PC-9 (cell line): Measurements from ENCODE around the gene SGSH. TPM values are rescaled to one million over a fixed set of nuclear protein-coding genes. Genes with fewer than 3 reads are reported as not detected.

Source experiments
- BruUV-seq: library from RNA; stranded (reverse); fragments of 400-500 nt; replicated peaks from 2 replicates; lab custom pipeline; 2021; lab: Mats Ljungman, UMichigan
- CTCF ChIA-PET: fragments of 300-600 bp; sonication (Branson Sonifier 250); formaldehyde crosslinking; loops from one replicate; lab custom pipeline; 2022; ENCODE audit warnings: antibody characterized with exemption; lab: Charles Lee
- POLR2A ChIA-PET: fragments of 300-600 bp; sonication (Branson Sonifier 250); formaldehyde crosslinking; loops from one replicate; lab custom pipeline; 2022; ENCODE audit warnings: antibody characterized with exemption; ENCODE audit not compliant: unreplicated experiment; lab: Charles Lee
- DNase-seq, 2 experiments: peaks; one replicate each; pipeline versions ENCODE4 v3.0.0 to v3.0.0-alpha.2; 2015 to 2022; ENCODE audit warnings: mixed read lengths in 1 of 2
- H2AFZ ChIP-seq: fragments of 200-600 bp; sonication (generic); 2 replicates; pipeline ENCODE4 v1.8.1; 2017; ENCODE audit warnings: antibody characterized with exemption
- H3F3A ChIP-seq: fragments of 200-600 bp; sonication (generic); 2 replicates; pipeline ENCODE4 v1.8.1; 2017; ENCODE audit warnings: antibody characterized with exemption, mild to moderate bottlenecking, low read depth; ENCODE audit not compliant: insufficient read depth
- H3K27ac ChIP-seq: fragments of 200-600 bp; sonication (generic); 2 replicates; pipeline ENCODE4 v1.6.1; 2016; ENCODE audit warnings: mixed run types
- H3K27me3 ChIP-seq: fragments of 200-600 bp; sonication (generic); 2 replicates; pipeline ENCODE4 v1.6.1; 2016; ENCODE audit warnings: low read depth, mixed run types; ENCODE audit not compliant: insufficient read depth
- H3K36me3 ChIP-seq: fragments of 200-600 bp; sonication (generic); 2 replicates; pipeline ENCODE4 v1.6.1; 2016; ENCODE audit warnings: low read depth, mixed run types
- H3K4me1 ChIP-seq: fragments of 200-600 bp; sonication (generic); replicated peaks from 2 replicates; pipeline ENCODE4 v1.6.1; 2016; ENCODE audit warnings: mixed run types; ENCODE audit not compliant: insufficient read depth
- H3K4me2 ChIP-seq: fragments of 200-600 bp; sonication (generic); 2 replicates; pipeline ENCODE4 v1.6.1; 2017; ENCODE audit warnings: mixed run types
- H3K4me3 ChIP-seq: fragments of 200-600 bp; sonication (generic); 2 replicates; pipeline ENCODE4 v1.6.1; 2016; ENCODE audit warnings: mixed run types
- H3K79me2 ChIP-seq: fragments of 200-600 bp; sonication (generic); 2 replicates; pipeline ENCODE4 v1.6.1; 2017; ENCODE audit warnings: low read depth, mixed run types
- H3K9me2 ChIP-seq: fragments of 200-600 bp; sonication (generic); 2 replicates; pipeline ENCODE4 v1.8.1; 2017; ENCODE audit warnings: mild to moderate bottlenecking; ENCODE audit not compliant: insufficient read depth
- H3K9me3 ChIP-seq: fragments of 200-600 bp; sonication (generic); 2 replicates; pipeline ENCODE4 v1.8.1; 2016; ENCODE audit warnings: low read depth; ENCODE audit not compliant: insufficient read depth
- H4K20me1 ChIP-seq: fragments of 200-600 bp; sonication (generic); 2 replicates; pipeline ENCODE4 v1.8.1; 2017; ENCODE audit not compliant: insufficient read depth
- CTCF ChIP-seq: fragments of 200-600 bp; sonication (generic); conservative IDR thresholded peaks from 2 replicates; pipeline ENCODE4 v1.6.1; 2017; ENCODE audit warnings: mixed run types, antibody characterized with exemption, mild to moderate bottlenecking, moderate library complexity
- EZH2 ChIP-seq: fragments of 200-600 bp; sonication (generic); IDR thresholded peaks from 2 replicates; pipeline ENCODE4 v1.8.0; 2017; ENCODE audit warnings: antibody characterized with exemption, low read depth
- intact Hi-C: fragments of 100-400 bp; cut with micrococcal nuclease; formaldehyde crosslinking; loops from one replicate; pipeline ENCODE4 v1.10.0; 2022; ENCODE audit not compliant: unreplicated experiment
- total RNA-seq: library from RNA; stranded (reverse); gene quantifications from 2 replicates; pipeline ENCODE4 v1.2.3, GENCODE V29; 2021

SGSH gene
- total RNA-seq, 1 experiment from 2014 or later, result 28.4 TPM

GRCh38 chr17:80219763-80220053 lies 425 bp downstream of the SGSH start:
- Histone ChIP-seq H3K36me3 (no peaks in the 10 kb centered on the region), H2AFZ (peak overlapping the region; percentile 80), H3F3A (no peaks in the 10 kb centered on the region), H4K20me1 (no peaks in the 10 kb centered on the region; the same call in 1 of the 2 replicates), H3K9me3 (no peaks in the 10 kb centered on the region), H3K27me3 (no peaks in the 10 kb centered on the region), H3K4me1 (peaks cover 6% of the 10 kb centered on the region; the same call in 1 of the 2 replicates), H3K4me2 (peak overlapping the region; percentile 96), H3K27ac (no peak overlapping the region), H3K9me2 (no peaks in the 10 kb centered on the region), H3K4me3 (peak overlapping the region; percentile 71), H3K79me2 (no peaks in the 10 kb centered on the region)
- TSS peak; percentile 43 for BruUV-seq
- intact Hi-C loops, result loop anchor here (1.0 kb wide), 2 partner anchors 35 to 72 kb away; partner anchors contain the start of gene EIF4A3
- ChIA-PET CTCF (interaction anchor here (0.8 kb wide), 1 partner anchor 60 kb away, joined by 9 read pairs; no protein-coding TSS in a partner anchor), POLR2A (interaction anchor here (0.6 kb wide), 2 partner anchors 95 to 136 kb away, joined by 3 to 5 read pairs; no protein-coding TSS in a partner anchor)
- TF ChIP-seq CTCF, result no peak
- TF ChIP-seq EZH2, result no peak
- peak in 1 of 2 experiments; percentile 15 for DNase-seq

- Histone ChIP-seq H3K4me3 (peak overlapping the region; percentile 71), H3K36me3 (no peaks in the 10 kb centered on the region), H3K79me2 (no peaks in the 10 kb centered on the region), H3K27ac (no peak overlapping the region), H3F3A (no peaks in the 10 kb centered on the region), H3K4me1 (peaks cover 6% of the 10 kb centered on the region; the same call in 1 of the 2 replicates), H4K20me1 (no peaks in the 10 kb centered on the region; the same call in 1 of the 2 replicates), H3K9me2 (no peaks in the 10 kb centered on the region), H3K27me3 (no peaks in the 10 kb centered on the region), H3K4me2 (peak overlapping the region; percentile 96), H3K9me3 (no peaks in the 10 kb centered on the region), H2AFZ (peak overlapping the region; percentile 80)
- no TSS peak for BruUV-seq
- ChIA-PET CTCF (interaction anchor here (0.8 kb wide), 1 partner anchor 59 kb away, joined by 9 read pairs; no protein-coding TSS in a partner anchor), POLR2A (interaction anchor here (0.6 to 0.7 kb wide), 2 partner anchors 95 to 212 kb away, joined by 5 to 11 read pairs; no protein-coding TSS in a partner anchor)
- peak; percentile 58 to 81 for DNase-seq
- intact Hi-C loops, result loop anchor here (1.0 kb wide), 1 partner anchor 72 kb away; the partner anchor contains the start of gene EIF4A3
- no peak for TF ChIP-seq EZH2
- no peak for TF ChIP-seq CTCF
Measured at GRCh38 chr17:80219013-80219762, 945 bp downstream of the SGSH start.

GRCh38 chr17:80218391-80218790 lies 1.7 kb downstream of the SGSH start:
- H3K4me1 ChIP-seq, result peaks cover 6% of the 10 kb centered on the region; the same call in 1 of the 2 replicates
- ChIA-PET CTCF (no interaction called here), POLR2A (no interaction called here)
- no peaks in the 10 kb centered on the region; the same call in 1 of the 2 replicates for H4K20me1 ChIP-seq
- H3K27me3 ChIP-seq, result no peaks in the 10 kb centered on the region
- intact Hi-C loops, result no loop called here
- no peaks in the 10 kb centered on the region for H3F3A ChIP-seq
- H3K4me2 ChIP-seq, result no peak overlapping the region
- H3K9me2 ChIP-seq, result no peaks in the 10 kb centered on the region
- BruUV-seq, result no TSS peak
- no peaks in the 10 kb centered on the region for H3K9me3 ChIP-seq
- DNase-seq, result no peak
- H3K36me3 ChIP-seq, result no peaks in the 10 kb centered on the region
- H3K27ac ChIP-seq, result no peak overlapping the region
- no peak for TF ChIP-seq EZH2
- H2AFZ ChIP-seq, result no peak overlapping the region
- no peaks in the 10 kb centered on the region for H3K79me2 ChIP-seq
- H3K4me3 ChIP-seq, result no peak overlapping the region
